Type B pancreatic cell (in vitro differentiated cells): ENCODE results near the gene KCMF1. TPM values are rescaled to one million over a fixed set of nuclear protein-coding genes. Genes with fewer than 3 reads are reported as not detected.

ENCODE experiments used
- DNase-seq: peaks from one replicate; pipeline ENCODE4 v3.0.0; 2021; ENCODE audit warnings: mixed read lengths; ENCODE audit not compliant: unreplicated experiment; ENCODE audit errors: extremely low spot score
- H3K27ac Mint-ChIP-seq: 2 replicates; pipeline ENCODE4 v1.8.0; 2021; ENCODE audit warnings: mild to moderate bottlenecking, mixed read lengths
- H3K27me3 Mint-ChIP-seq: 2 replicates; pipeline ENCODE4 v1.8.0; 2021; ENCODE audit warnings: mixed read lengths
- H3K36me3 Mint-ChIP-seq: 2 replicates; pipeline ENCODE4 v1.8.0; 2021; ENCODE audit warnings: mixed read lengths
- H3K4me1 Mint-ChIP-seq: one replicate; pipeline ENCODE4 v1.8.0; 2021; ENCODE audit warnings: mixed read lengths; ENCODE audit not compliant: unreplicated experiment
- H3K4me3 Mint-ChIP-seq: 2 replicates; pipeline ENCODE4 v1.8.0; 2021; ENCODE audit warnings: mild to moderate bottlenecking, mixed read lengths
- H3K9me3 Mint-ChIP-seq: 2 replicates; pipeline ENCODE4 v1.8.0; 2021; ENCODE audit warnings: mixed read lengths
- long read RNA-seq: library from polyadenylated mRNA; unstranded; transcript quantifications from one replicate; pipeline ENCODE4 v2.0.0, GENCODE V29; 2020
- total RNA-seq: library from RNA; stranded (reverse); gene quantifications from 2 replicates; pipeline ENCODE4 v1.2.1, GENCODE V29; 2021; ENCODE audit warnings: low replicate concordance
- TF ChIP-seq, protein P1 (sequence below): fragments of 200-600 bp; sonication (generic); conservative IDR thresholded peaks from 2 replicates; pipeline ENCODE4 v1.5.0; 2021; ENCODE audit warnings: antibody characterized with exemption, mild to moderate bottlenecking

Gene KCMF1
- 61.4 and 62.2 TPM in 2 replicates for total RNA-seq
- long read RNA-seq, full-length matches to known transcripts, result 3 of 5 reads
- long read RNA-seq, partial matches to known transcripts, result 0 of 5 reads
- long read RNA-seq, other reads (novel, unspliced or antisense), result 2 of 5 reads

DNA sequence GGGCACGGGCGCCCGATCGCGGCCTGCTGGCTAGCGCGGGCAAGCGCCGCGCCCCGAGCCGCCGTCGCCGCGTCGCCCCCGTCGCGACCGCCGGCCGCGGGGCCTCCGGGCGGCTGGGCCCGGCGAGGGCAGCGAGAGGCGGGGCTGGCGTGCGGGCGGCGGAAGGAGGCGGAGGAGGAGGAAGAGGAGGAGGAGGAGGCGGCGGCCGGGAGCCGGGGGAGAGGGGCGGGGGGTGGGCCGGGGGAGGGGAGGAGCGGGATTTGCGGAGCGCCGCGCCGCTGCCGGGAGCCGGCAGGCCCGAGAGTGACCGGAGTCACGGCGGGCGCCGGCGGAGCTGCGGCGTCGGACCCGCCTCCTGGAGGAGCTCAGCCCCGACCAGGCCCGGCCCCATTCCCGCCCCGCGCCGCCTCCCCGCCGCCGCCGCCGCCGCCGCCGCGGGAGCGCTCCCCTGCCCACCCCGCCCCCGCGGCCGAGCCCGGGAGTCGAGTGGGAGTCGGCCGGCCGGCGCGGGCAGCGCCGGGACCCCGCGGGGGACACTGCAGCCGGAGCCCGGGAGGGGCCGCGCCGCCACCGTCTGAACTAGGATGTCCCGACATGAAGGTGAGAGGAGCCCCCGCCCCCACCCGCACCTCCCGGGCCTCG is at the start of gene KCMF1:
Gene KCMF1, plus strand, starts transcription at position 294 of the 642 bp plus-strand sequence. Its CDS starts 291 bp downstream, at position 585.
- no peaks in the 10 kb centered on the region for H3K9me3 Mint-ChIP-seq
- H3K27ac Mint-ChIP-seq, result peak within 1 kb of the TSS; percentile 95
- H3K4me3 Mint-ChIP-seq, result peak within 1 kb of the TSS; percentile 95
- peak; percentile 81 for DNase-seq
- no peaks in the 10 kb centered on the region for H3K27me3 Mint-ChIP-seq
- H3K36me3 Mint-ChIP-seq, result peaks cover 13% of the 10 kb centered on the region
- TF ChIP-seq, protein P1, sequence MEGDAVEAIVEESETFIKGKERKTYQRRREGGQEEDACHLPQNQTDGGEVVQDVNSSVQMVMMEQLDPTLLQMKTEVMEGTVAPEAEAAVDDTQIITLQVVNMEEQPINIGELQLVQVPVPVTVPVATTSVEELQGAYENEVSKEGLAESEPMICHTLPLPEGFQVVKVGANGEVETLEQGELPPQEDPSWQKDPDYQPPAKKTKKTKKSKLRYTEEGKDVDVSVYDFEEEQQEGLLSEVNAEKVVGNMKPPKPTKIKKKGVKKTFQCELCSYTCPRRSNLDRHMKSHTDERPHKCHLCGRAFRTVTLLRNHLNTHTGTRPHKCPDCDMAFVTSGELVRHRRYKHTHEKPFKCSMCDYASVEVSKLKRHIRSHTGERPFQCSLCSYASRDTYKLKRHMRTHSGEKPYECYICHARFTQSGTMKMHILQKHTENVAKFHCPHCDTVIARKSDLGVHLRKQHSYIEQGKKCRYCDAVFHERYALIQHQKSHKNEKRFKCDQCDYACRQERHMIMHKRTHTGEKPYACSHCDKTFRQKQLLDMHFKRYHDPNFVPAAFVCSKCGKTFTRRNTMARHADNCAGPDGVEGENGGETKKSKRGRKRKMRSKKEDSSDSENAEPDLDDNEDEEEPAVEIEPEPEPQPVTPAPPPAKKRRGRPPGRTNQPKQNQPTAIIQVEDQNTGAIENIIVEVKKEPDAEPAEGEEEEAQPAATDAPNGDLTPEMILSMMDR, result no peak
- H3K4me1 Mint-ChIP-seq, result peaks cover 36% of the 10 kb centered on the region

DNA sequence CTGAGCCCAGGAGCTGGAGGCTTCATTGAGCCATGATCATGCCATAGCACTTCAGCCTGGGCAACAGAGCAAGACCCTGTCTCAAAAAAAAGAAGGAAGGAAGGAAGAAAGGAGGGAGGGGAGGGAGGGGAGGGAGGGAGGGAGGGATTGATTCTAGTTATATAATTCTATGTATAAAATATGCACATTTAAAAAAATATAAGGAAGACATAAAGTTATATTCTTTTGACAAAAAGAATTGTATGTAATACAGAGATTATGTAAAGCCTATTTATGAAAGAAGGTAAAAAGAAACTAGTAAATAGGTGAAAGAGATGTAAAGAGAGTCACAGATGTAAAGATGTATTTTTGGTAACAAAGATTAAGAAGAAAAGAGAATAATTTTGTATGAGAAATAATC is 48.0 kb upstream of the KCMF1 start:
- H3K27ac Mint-ChIP-seq, result no peak overlapping the region
- H3K4me3 Mint-ChIP-seq, result no peak overlapping the region
- no peak for DNase-seq
- TF ChIP-seq, protein P1, result no peak
- H3K27me3 Mint-ChIP-seq, result peaks cover 8% of the 10 kb centered on the region
- no peaks in the 10 kb centered on the region for H3K36me3 Mint-ChIP-seq
- H3K9me3 Mint-ChIP-seq, result no peaks in the 10 kb centered on the region
- peaks cover 15% of the 10 kb centered on the region for H3K4me1 Mint-ChIP-seq

DNA sequence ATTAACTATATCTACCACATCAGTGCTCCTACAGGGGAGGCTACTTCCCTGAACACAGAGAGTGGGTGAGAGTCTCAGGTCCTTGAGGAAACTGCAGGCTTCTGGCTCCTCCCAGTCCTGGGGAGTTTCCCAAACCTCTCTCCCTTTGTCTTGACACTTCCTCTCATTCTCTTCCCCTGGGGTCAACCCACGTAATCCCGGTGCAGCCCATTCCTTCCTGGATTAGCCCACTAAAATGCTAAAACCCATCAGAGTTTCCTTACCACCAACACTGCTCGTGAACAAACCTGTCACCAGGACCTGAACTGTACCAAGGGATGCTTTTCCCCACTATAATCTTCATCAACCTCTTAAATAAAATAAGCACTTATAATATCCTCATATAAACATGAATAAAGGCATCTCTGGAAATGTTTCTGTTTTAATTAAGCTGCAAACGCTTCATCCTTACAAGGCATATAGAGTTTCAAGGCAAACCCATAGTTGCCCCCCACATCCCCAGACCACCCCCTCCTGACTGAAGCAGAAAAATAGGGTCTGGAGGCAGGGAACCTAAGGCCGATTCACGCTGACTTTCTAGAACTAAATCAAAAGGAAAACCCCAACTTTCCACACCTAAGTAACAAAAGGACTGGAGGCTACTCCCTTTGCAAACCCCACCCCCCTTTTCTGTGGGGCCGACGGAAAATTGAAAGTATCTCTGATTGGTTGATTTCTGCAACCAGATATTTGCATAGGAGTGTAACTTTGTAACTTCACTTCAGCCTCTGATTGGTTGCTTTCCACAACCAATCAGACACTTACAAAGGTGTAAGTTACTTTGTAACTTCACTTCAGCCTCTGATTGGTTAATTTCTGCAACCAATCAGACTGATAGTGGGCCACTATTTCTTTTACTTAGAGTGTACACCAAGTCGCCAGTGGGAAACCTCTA is 46.5 kb upstream of the KCMF1 start:
- Mint-ChIP-seq H3K36me3 (no peaks in the 10 kb centered on the region), H3K27ac (no peak overlapping the region), H3K27me3 (peaks cover 8% of the 10 kb centered on the region), H3K9me3 (no peaks in the 10 kb centered on the region), H3K4me1 (peaks cover 15% of the 10 kb centered on the region), H3K4me3 (no peak overlapping the region)
- no peak for DNase-seq
- TF ChIP-seq, protein P1, result no peak

DNA sequence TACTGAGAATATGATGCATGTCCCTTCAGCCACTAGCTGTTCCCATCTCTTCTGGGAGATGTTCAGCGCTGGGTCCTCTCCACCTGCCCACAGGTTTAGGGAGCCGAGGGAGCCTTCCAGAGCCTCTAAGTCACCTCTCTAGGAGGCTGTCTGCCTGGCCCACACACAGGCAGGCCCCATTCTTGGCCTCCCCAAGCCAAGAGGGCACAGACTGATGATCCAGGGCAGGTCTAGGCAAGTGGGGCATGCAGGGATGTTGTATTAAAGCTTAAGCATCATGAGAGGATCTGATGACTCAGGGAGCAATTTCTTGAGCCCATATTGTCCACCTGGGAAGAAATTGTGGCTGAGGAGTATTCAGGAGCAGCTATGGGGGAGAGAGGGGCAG is 45.6 kb upstream of the KCMF1 start:
- TF ChIP-seq, protein P1, result no peak
- Mint-ChIP-seq H3K36me3 (no peaks in the 10 kb centered on the region), H3K4me3 (peak overlapping the region; percentile 86), H3K27me3 (peaks cover 8% of the 10 kb centered on the region), H3K4me1 (peaks cover 11% of the 10 kb centered on the region), H3K9me3 (no peaks in the 10 kb centered on the region), H3K27ac (no peak overlapping the region)
- DNase-seq, result no peak

DNA sequence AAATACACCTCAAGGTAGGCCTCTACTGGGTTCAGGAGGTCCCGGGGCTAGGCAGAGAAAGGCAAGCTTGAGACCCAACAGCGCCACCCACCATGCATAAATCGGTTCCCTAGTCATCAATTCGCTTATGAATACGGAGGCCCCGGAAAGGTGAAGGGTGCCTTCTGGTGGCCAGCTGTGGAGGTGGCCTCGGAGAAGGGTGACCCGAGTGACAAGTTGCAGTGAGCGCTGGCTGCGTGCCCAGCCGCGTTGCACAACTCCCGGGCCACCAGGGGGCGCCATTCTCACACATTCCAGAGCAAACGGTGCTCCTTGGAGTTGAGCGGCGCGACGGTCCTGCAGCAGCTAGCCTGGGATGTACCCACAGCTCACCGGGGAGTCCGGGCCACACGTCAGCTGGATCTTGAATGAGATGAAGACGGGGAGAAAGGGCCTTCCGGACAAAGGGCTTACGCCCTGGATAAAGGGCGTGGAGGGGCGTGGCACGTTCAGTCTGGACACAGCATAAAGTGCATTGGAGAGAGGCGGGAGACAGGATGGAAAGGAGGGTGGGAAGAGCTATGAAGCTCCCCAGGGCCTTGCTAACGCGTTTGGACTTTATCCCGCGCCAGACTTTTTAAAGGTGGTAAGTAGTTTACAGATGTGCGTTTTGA is 45.1 kb upstream of the KCMF1 start:
- Mint-ChIP-seq H3K4me1 (peaks cover 11% of the 10 kb centered on the region), H3K36me3 (no peaks in the 10 kb centered on the region), H3K4me3 (peak overlapping the region; percentile 86), H3K9me3 (no peaks in the 10 kb centered on the region), H3K27me3 (peaks cover 8% of the 10 kb centered on the region), H3K27ac (peak overlapping the region; percentile 57)
- peak; percentile 94 for DNase-seq
- TF ChIP-seq, protein P1, result peak; percentile 99
